Muscle of back (tissue), 11 donors: ENCODE measurements around the gene LRRN4. TPM values are rescaled to one million over a fixed set of nuclear protein-coding genes. Genes with fewer than 3 reads are reported as not detected.
A peak's percentile ranks its signal among the peaks of the same experiment; 100 is the strongest.
"Not testable (repeated sequence)": the region's sequence is repeated elsewhere in the genome, so short reads cannot be mapped to it uniquely, and the experiment has no call there.

Source experiments
- DNase-seq, 3 donors: peaks; one replicate each; pipeline versions ENCODE4 v3.0.0 to v3.0.0-alpha.2; 2013
- polyA plus RNA-seq, 10 donors: library from polyadenylated mRNA; unstranded; fragments of 120-200 nt; gene quantifications; one replicate each; pipeline ENCODE4 v1.2.1, GENCODE V29; 2013; ENCODE audit not compliant: insufficient read length in 10 of 10

LRRN4 gene
- polyA plus RNA-seq, 10 donors, result 0.11 to 0.36 (median 0.23) TPM

- DNase-seq, result not testable (repeated sequence)
Observed at GRCh38 chr20:6032907-6033306, 21.0 kb downstream of the LRRN4 start.

- DNase-seq, result no peak
Observed at GRCh38 chr20:6030453-6031080, 23.3 kb downstream of the LRRN4 start.

- DNase-seq, result no peak
Observed at GRCh38 chr20:6029538-6029937, 24.3 kb downstream of the LRRN4 start.

- DNase-seq, result no peak
Observed at GRCh38 chr20:6028818-6029217, 25.0 kb downstream of the LRRN4 start.

- DNase-seq, result peak in 1 of 3 donors; percentile 28
Observed at GRCh38 chr20:6026051-6026450, 27.8 kb downstream of the LRRN4 start.

GRCh38 chr20:6024768-6025167 lies 29.1 kb downstream of the LRRN4 start:
- no peak for DNase-seq

GRCh38 chr20:6017880-6018279 lies 36.0 kb downstream of the LRRN4 start:
- no peak for DNase-seq

GRCh38 chr20:6017467-6017866 lies 36.4 kb downstream of the LRRN4 start:
- DNase-seq, result no peak

GRCh38 chr20:6014957-6015356 lies 38.9 kb downstream of the LRRN4 start:
- DNase-seq, result no peak

- no peak for DNase-seq
Observed at GRCh38 chr20:6014017-6014416, 39.8 kb downstream of the LRRN4 start.

- DNase-seq, result no peak
Observed at GRCh38 chr20:6012179-6012578, 41.7 kb downstream of the LRRN4 start.

- peak; percentile 43 to 51 (median 47) for DNase-seq
Observed at GRCh38 chr20:6008254-6008653, 45.6 kb downstream of the LRRN4 start.

- DNase-seq, result no peak
Observed at GRCh38 chr20:6007529-6008103, 46.2 kb downstream of the LRRN4 start.

GRCh38 chr20:6007094-6007528 lies 46.7 kb downstream of the LRRN4 start:
- peak in 1 of 3 donors; percentile 17 for DNase-seq

GRCh38 chr20:6006603-6006949 lies 47.3 kb downstream of the LRRN4 start:
- DNase-seq, result no peak

GRCh38 chr20:6000871-6001270 lies 53.0 kb downstream of the LRRN4 start:
- DNase-seq, result no peak

- DNase-seq, result no peak
Observed at GRCh38 chr20:5999783-6000182, 54.1 kb downstream of the LRRN4 start.

GRCh38 chr20:5996765-5997164 lies 57.1 kb downstream of the LRRN4 start:
- no peak for DNase-seq

- no peak for DNase-seq
Observed at GRCh38 chr20:5991623-5992441, 62.0 kb downstream of the LRRN4 start.

GRCh38 chr20:5990946-5991345 lies 62.9 kb downstream of the LRRN4 start:
- DNase-seq, result no peak
